Measurements from ENCODE around the gene BRI3. TPM values are rescaled to one million over a fixed set of nuclear protein-coding genes. Genes with fewer than 3 reads are reported as not detected.

Gene BRI3
- total and polyA plus RNA-seq, 10 of the 15 experiments (the other 5 are each of a cell fraction or from before 2014, with no cell fraction given), result 4.5 to 56.3 (median 21.5) TPM

DNA sequence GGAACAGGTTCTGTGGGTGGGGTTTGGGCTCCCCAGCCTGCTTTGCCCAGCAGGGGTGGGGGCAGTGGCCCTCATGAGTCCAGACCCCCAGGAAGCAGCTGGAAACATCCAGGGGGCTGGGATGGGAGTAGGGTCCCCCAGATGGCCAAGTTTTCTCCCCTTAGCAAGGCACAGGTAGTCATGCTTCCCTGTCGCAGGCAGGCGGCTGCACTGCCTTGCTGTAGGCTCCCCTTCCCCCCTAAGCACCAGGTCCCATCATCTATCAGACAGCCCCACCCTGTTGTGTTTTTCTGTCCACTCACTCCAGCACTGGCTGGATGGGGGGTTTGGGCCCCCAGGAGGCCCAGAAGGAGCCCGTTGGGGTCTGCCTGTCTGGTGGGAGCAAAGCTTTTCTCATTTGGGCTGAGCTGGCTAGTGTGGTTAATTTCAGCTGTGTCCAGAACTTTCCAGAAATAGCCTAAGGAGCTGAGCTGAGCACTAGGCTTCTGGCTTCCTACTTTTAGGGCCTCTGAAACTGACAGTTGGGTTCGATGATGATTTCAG, 7.9 kb downstream of the BRI3 start:
- DNase-seq (ENCODE audit: low read depth, low spot score), result no peak
- ChIA-PET CTCF (interaction anchor here (2.0 kb wide), 1 partner anchor 112 kb away, joined by 8 read pairs; the partner anchor contains the start of gene BAIAP2L1), POLR2A (no interaction called here), SMC1A (ENCODE audit: uncharacterized antibody, unreplicated experiment) (no interaction called here), RAD21 (ENCODE audit: unreplicated experiment) (interaction anchor here (0.9 kb wide), 1 partner anchor 111 kb away, joined by 3 read pairs; the partner anchor contains the start of gene BAIAP2L1)
- in situ Hi-C loops (cut with MboI) (no loop called here), intact Hi-C loops (cut with micrococcal nuclease; ENCODE audit: unreplicated experiment) (no loop called here)
- no peak overlapping the region for H3K4me2 ChIP-seq (ENCODE audit: control insufficient read depth, insufficient read depth)
- no peak overlapping the region for H3K27ac ChIP-seq (ENCODE audit: control insufficient read depth, insufficient read depth)
- H3K36me3 ChIP-seq (ENCODE audit: control insufficient read depth in 2 of 2, insufficient read depth in 2 of 2, low read length in 1 of 2), result peaks cover 5 to 11% of the 10 kb centered on the region in 2 experiments
- no peaks in the 10 kb centered on the region for H4K20me1 ChIP-seq (ENCODE audit: control insufficient read depth, insufficient read depth)
- no peaks in the 10 kb centered on the region for H3K9me3 ChIP-seq (replicated peaks; ENCODE audit: control insufficient read depth, insufficient read depth, low read length)
- no peak overlapping the region for H2AFZ ChIP-seq (ENCODE audit: control insufficient read depth, low read depth, low read length)
- WGBS (ENCODE audit: insufficient coverage, insufficient replicate concordance, low lambda C conversion rate, missing lambda C conversion rate), result 79% methylated on average over 4 of the region's 4 CpGs
- no peaks in the 10 kb centered on the region for H3K4me1 ChIP-seq (ENCODE audit: control insufficient read depth, insufficient read depth, low read length)
- H3K9ac ChIP-seq (ENCODE audit: control insufficient read depth, insufficient read depth, low read length), result no peak overlapping the region
- no peak for FAIRE-seq
- no peaks in the 10 kb centered on the region; the same call in 1 of the 2 replicates for H3K79me2 ChIP-seq (ENCODE audit: control insufficient read depth, insufficient read depth, low read length)
- BruUV-seq (replicated peaks), result no TSS peak
- no peak for ATAC-seq
- H3K4me3 ChIP-seq, result no peak overlapping the region
- H3K27me3 ChIP-seq (replicated peaks in 1 of 2; ENCODE audit: control insufficient read depth in 2 of 2, insufficient read depth in 2 of 2, low read length in 1 of 2), result no peaks in the 10 kb centered on the region
- TF ChIP-seq JUND (IDR thresholded peaks at IDR 0.05; ENCODE audit: low read depth, low read length) (no peak), SUPT20H (IDR thresholded peaks at IDR 0.05; ENCODE audit: borderline replicate concordance, control insufficient read depth, low read depth, low read length) (no peak), BRCA1 (IDR thresholded peaks at IDR 0.05; ENCODE audit: low read depth, low read length) (no peak), SIN3A (IDR thresholded peaks at IDR 0.05; ENCODE audit: low read depth, low read length) (no peak), YY1 (IDR thresholded peaks at IDR 0.05; ENCODE audit: low read depth, low read length) (no peak), HCFC1 (IDR thresholded peaks at IDR 0.05; ENCODE audit: low read length) (no peak), ASH2L (IDR thresholded peaks at IDR 0.05; ENCODE audit: borderline replicate concordance, low read depth) (no peak), MEF2B (IDR thresholded peaks at IDR 0.05; ENCODE audit: partially characterized antibody, poor library complexity, severe bottlenecking) (no peak), TCF12 (IDR thresholded peaks at IDR 0.05; ENCODE audit: low read depth, low read length) (no peak), TAF1 (IDR thresholded peaks at IDR 0.05; ENCODE audit: borderline replicate concordance, low read depth, low read length) (no peak), NR2F1 (conservative IDR thresholded peaks at IDR 0.05) (no peak), EED (IDR thresholded peaks at IDR 0.05; ENCODE audit: low read depth) (no peak), CHD4 (IDR thresholded peaks at IDR 0.05) (no peak), CBX5 (IDR thresholded peaks at IDR 0.05; ENCODE audit: low read depth) (no peak)
- TF ChIP-seq, protein P1, sequence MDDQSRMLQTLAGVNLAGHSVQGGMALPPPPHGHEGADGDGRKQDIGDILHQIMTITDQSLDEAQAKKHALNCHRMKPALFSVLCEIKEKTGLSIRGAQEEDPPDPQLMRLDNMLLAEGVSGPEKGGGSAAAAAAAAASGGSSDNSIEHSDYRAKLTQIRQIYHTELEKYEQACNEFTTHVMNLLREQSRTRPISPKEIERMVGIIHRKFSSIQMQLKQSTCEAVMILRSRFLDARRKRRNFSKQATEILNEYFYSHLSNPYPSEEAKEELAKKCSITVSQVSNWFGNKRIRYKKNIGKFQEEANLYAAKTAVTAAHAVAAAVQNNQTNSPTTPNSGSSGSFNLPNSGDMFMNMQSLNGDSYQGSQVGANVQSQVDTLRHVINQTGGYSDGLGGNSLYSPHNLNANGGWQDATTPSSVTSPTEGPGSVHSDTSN (IDR thresholded peaks at IDR 0.05; ENCODE audit: insufficient replicate concordance, low read depth, low read length), result no peak
- TF ChIP-seq, protein P2, sequence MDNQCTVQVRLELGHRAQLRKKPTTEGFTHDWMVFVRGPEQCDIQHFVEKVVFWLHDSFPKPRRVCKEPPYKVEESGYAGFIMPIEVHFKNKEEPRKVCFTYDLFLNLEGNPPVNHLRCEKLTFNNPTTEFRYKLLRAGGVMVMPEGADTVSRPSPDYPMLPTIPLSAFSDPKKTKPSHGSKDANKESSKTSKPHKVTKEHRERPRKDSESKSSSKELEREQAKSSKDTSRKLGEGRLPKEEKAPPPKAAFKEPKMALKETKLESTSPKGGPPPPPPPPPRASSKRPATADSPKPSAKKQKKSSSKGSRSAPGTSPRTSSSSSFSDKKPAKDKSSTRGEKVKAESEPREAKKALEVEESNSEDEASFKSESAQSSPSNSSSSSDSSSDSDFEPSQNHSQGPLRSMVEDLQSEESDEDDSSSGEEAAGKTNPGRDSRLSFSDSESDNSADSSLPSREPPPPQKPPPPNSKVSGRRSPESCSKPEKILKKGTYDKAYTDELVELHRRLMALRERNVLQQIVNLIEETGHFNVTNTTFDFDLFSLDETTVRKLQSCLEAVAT (IDR thresholded peaks at IDR 0.05), result no peak
- TF ChIP-seq, protein P3, sequence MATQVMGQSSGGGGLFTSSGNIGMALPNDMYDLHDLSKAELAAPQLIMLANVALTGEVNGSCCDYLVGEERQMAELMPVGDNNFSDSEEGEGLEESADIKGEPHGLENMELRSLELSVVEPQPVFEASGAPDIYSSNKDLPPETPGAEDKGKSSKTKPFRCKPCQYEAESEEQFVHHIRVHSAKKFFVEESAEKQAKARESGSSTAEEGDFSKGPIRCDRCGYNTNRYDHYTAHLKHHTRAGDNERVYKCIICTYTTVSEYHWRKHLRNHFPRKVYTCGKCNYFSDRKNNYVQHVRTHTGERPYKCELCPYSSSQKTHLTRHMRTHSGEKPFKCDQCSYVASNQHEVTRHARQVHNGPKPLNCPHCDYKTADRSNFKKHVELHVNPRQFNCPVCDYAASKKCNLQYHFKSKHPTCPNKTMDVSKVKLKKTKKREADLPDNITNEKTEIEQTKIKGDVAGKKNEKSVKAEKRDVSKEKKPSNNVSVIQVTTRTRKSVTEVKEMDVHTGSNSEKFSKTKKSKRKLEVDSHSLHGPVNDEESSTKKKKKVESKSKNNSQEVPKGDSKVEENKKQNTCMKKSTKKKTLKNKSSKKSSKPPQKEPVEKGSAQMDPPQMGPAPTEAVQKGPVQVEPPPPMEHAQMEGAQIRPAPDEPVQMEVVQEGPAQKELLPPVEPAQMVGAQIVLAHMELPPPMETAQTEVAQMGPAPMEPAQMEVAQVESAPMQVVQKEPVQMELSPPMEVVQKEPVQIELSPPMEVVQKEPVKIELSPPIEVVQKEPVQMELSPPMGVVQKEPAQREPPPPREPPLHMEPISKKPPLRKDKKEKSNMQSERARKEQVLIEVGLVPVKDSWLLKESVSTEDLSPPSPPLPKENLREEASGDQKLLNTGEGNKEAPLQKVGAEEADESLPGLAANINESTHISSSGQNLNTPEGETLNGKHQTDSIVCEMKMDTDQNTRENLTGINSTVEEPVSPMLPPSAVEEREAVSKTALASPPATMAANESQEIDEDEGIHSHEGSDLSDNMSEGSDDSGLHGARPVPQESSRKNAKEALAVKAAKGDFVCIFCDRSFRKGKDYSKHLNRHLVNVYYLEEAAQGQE (IDR thresholded peaks at IDR 0.05; ENCODE audit: low read depth, low read length), result no peak
- TF ChIP-seq, protein P4, sequence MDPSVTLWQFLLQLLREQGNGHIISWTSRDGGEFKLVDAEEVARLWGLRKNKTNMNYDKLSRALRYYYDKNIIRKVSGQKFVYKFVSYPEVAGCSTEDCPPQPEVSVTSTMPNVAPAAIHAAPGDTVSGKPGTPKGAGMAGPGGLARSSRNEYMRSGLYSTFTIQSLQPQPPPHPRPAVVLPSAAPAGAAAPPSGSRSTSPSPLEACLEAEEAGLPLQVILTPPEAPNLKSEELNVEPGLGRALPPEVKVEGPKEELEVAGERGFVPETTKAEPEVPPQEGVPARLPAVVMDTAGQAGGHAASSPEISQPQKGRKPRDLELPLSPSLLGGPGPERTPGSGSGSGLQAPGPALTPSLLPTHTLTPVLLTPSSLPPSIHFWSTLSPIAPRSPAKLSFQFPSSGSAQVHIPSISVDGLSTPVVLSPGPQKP (IDR thresholded peaks at IDR 0.05; ENCODE audit: low read depth, low read length), result no peak

All from GM12878 (cell line).